Body of pancreas (tissue), 4 donors: ENCODE results near the gene DYRK1A. TPM values are rescaled to one million over a fixed set of nuclear protein-coding genes. Genes with fewer than 3 reads are reported as not detected.

Experiments used
- ATAC-seq: fragments of 150-250 bp; one replicate; pipeline ENCODE4 v1.9.1; 2016
- DNase-seq, 4 donors: peaks; one replicate each; pipeline ENCODE4 v3.0.0-alpha.2; 2019
- H3K27ac ChIP-seq, 4 donors: fragments of 200-600 bp; sonication (generic); 1 replicate in 3 of 4; 2 replicates in 1 of 4; pipeline versions ENCODE4 v1.5.1 to v1.6.1; 2016 to 2019; ENCODE audit warnings: mild to moderate bottlenecking in 1 of 4, mixed read lengths in 1 of 4, moderate library complexity in 1 of 4
- H3K27me3 ChIP-seq, 2 donors: fragments of 200-600 bp; sonication (generic); one replicate each; pipeline ENCODE4 v1.6.0; 2016; ENCODE audit warnings: mild to moderate bottlenecking in 1 of 2
- H3K36me3 ChIP-seq, 2 donors: fragments of 200-600 bp; sonication (generic); replicated peaks in 1 of 2; 2 replicates each; pipeline ENCODE4 v1.5.1; 2016; ENCODE audit warnings: low read depth in 2 of 2; ENCODE audit not compliant: insufficient read depth in 1 of 2
- H3K4me1 ChIP-seq: fragments of 200-600 bp; sonication (generic); one replicate; pipeline ENCODE4 v1.6.0; 2016
- H3K4me3 ChIP-seq, 2 donors: fragments of 200-600 bp; sonication (generic); 1 replicate in 1 of 2; 2 replicates in 1 of 2; pipeline ENCODE4 v1.5.1; 2016 to 2019
- H3K9me3 ChIP-seq, 3 donors: fragments of 200-600 bp; sonication (generic); 1 replicate in 2 of 3; 2 replicates in 1 of 3; pipeline ENCODE4 v1.5.1; 2016
- POLR2A ChIP-seq, 3 donors: fragments of 450-650 bp; IDR thresholded peaks; one replicate each; pipeline ENCODE4 v1.6.1; 2016; ENCODE audit warnings: antibody characterized with exemption in 3 of 3, mild to moderate bottlenecking in 2 of 3
- WGBS, 2 donors: methylation state at CpG; one replicate each; pipeline ENCODE4 v1.1.5; 2017; 5-methylcytosine and 5-hydroxymethylcytosine counted together
- intact Hi-C: fragments of 100-400 bp; cut with DNase I; formaldehyde crosslinking; loops from one replicate; pipeline ENCODE4 v1.15.1; 2023
- total RNA-seq, 2 donors: library from RNA; depleted of rRNA; stranded (reverse); fragments of >200 nt; gene quantifications; one replicate each; pipeline ENCODE4 v1.1.0, GENCODE V29; 2016
- TF ChIP-seq, protein P1 (sequence below), 7 experiments: fragments of 450-650 bp in 4 of 7; fragments of 200-600 bp in 3 of 7; sonication (generic) in 3 of 7; IDR thresholded peaks; one replicate each; pipeline ENCODE4 v1.5.1; 2016 to 2019; ENCODE audit warnings: antibody characterized with exemption in 7 of 7

DYRK1A gene
- total RNA-seq, 2 donors from 2014 or later: 42.5 to 44.1 TPM

DNA sequence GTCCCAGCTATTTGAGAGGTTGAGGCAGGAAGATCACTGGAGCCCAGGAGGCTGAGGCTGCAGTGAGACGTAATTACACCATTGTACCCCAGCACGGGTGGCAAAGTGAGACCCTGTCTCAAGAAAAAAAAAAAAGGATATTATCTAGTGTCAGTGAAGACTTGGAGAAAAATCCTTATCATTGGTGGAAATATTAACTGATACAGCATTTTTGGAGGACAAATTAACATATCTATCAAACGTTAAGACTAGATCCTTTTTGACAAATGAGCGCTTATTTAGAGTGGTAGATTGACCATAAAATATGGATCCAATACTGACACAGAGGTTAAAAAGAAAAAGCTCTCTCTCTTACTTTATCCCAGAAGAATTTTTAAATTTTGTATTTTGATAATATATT, 35.2 kb upstream of the DYRK1A start:
- 70 to 74% methylated on average over 4 of the region's 4 CpGs for WGBS, 2 donors

DNA sequence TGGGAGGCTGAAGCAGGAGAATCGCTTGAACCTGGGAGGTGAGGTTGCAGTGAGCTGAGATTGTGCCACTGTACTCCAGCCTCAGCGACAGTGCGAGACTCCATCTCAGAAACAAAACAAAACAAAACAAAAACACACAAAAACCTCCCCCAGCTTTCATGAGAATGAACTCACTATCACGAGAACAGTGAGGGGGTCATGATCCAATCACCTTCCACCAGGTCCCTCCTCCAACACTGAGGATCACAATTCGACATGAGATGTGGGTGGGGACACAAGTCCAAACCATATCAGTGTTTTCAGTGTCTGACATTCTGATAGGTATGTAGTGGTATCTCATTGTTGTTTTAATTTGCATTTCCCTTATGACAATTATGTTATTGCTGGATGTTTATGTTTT, 31.5 kb upstream of the DYRK1A start:
- Histone ChIP-seq H3K27me3 (no peaks in the 10 kb centered on the region), H3K36me3 (no peaks in the 10 kb centered on the region), H3K27ac (no peak overlapping the region), H3K4me3 (no peak overlapping the region), H3K9me3 (no peaks in the 10 kb centered on the region), H3K4me1 (peaks cover 16% of the 10 kb centered on the region)
- no peak for DNase-seq
- intact Hi-C loops: no loop called here
- TF ChIP-seq, protein P1, sequence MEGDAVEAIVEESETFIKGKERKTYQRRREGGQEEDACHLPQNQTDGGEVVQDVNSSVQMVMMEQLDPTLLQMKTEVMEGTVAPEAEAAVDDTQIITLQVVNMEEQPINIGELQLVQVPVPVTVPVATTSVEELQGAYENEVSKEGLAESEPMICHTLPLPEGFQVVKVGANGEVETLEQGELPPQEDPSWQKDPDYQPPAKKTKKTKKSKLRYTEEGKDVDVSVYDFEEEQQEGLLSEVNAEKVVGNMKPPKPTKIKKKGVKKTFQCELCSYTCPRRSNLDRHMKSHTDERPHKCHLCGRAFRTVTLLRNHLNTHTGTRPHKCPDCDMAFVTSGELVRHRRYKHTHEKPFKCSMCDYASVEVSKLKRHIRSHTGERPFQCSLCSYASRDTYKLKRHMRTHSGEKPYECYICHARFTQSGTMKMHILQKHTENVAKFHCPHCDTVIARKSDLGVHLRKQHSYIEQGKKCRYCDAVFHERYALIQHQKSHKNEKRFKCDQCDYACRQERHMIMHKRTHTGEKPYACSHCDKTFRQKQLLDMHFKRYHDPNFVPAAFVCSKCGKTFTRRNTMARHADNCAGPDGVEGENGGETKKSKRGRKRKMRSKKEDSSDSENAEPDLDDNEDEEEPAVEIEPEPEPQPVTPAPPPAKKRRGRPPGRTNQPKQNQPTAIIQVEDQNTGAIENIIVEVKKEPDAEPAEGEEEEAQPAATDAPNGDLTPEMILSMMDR (IDR thresholded peaks at IDR 0.05): no peak
- no peak for TF ChIP-seq POLR2A (IDR thresholded peaks at IDR 0.05)
- ATAC-seq: no peak
- 83 to 86% methylated on average over 5 of the region's 5 CpGs for WGBS, 2 donors

More for the DNA sequence above, 35.2 kb upstream of the DYRK1A start:
- no peaks in the 10 kb centered on the region for H3K27me3 ChIP-seq
- intact Hi-C loops: no loop called here
- H3K4me3 ChIP-seq: no peak overlapping the region
- no peaks in the 10 kb centered on the region for H3K36me3 ChIP-seq
- H3K4me1 ChIP-seq: no peaks in the 10 kb centered on the region
- ATAC-seq (no peak), DNase-seq (no peak)
- TF ChIP-seq, protein P1 (IDR thresholded peaks at IDR 0.05): no peak
- no peak for TF ChIP-seq POLR2A (IDR thresholded peaks at IDR 0.05)
- no peaks in the 10 kb centered on the region for H3K9me3 ChIP-seq
- H3K27ac ChIP-seq: no peak overlapping the region

DNA sequence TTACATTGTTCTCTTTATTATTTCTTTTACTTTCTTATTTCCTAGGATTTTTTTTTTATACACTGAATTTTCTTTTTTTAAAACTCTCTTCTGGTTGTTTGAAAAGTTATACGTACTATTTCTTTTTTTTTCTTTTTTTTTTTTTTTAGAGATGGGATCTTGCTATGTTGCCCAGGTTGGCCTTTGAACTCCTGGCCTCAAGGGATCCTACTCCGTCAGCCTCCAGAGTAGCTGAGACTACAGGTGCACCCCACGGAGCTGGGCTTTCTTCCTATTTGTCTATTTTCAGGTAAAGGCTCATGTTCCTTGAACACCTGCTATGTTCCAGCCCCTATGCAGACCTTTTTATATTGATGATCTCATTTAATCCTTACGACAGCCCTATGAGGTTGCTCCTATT, 29.4 kb upstream of the DYRK1A start:
- H3K27ac ChIP-seq: no peak overlapping the region
- TF ChIP-seq, protein P1 (IDR thresholded peaks at IDR 0.05): no peak
- no peak for TF ChIP-seq POLR2A (IDR thresholded peaks at IDR 0.05)
- no peaks in the 10 kb centered on the region for H3K36me3 ChIP-seq
- no peaks in the 10 kb centered on the region for H3K9me3 ChIP-seq
- no peak overlapping the region for H3K4me3 ChIP-seq
- intact Hi-C loops: no loop called here
- WGBS, 2 donors: 89 to 91% methylated on average over 4 of the region's 4 CpGs
- no peak for ATAC-seq
- DNase-seq: no peak
- peaks cover 16% of the 10 kb centered on the region for H3K4me1 ChIP-seq
- H3K27me3 ChIP-seq: no peaks in the 10 kb centered on the region

DNA sequence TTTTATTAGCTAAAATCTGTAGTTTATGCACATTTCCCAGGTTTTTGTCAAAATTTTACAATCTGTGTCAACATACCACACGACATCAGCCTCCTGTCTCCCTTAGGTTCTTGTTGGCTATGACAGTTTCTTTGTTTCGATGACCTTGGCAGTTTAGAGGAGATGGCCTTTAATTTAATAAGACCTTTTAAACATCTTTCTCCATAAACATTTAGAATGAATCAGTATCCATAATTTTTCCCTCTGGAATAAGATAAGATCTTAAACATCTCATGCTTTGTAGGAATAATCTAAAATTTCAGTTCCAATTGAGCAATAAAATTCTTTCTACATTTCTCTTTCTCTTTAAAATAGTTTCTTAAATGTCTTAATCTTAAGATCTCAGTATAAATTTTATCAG, 28.7 kb upstream of the DYRK1A start:
- no peak for TF ChIP-seq POLR2A (IDR thresholded peaks at IDR 0.05)
- TF ChIP-seq, protein P1 (IDR thresholded peaks at IDR 0.05): no peak
- no peak for DNase-seq
- 87 to 94% methylated on average over 2 of the region's 2 CpGs for WGBS, 2 donors
- Histone ChIP-seq H3K27ac (no peak overlapping the region), H3K4me1 (peaks cover 16% of the 10 kb centered on the region), H3K9me3 (no peaks in the 10 kb centered on the region), H3K4me3 (no peak overlapping the region), H3K27me3 (no peaks in the 10 kb centered on the region), H3K36me3 (no peaks in the 10 kb centered on the region)
- intact Hi-C loops: no loop called here
- no peak for ATAC-seq
